NCI-H2081 treated with DMSO at 0.1 percent for 48 hours (cell line): Measurements from ENCODE around the gene RTBDN.
"Not testable (repeated sequence)": the region's sequence is repeated elsewhere in the genome, so short reads cannot be mapped to it uniquely, and the experiment has no call there.

Experiments
- DNase-seq: peaks from one replicate; lab custom pipeline; 2025; lab: John Stamatoyannopoulos, UW

Gene RTBDN

GRCh38 chr19:12856653-12857052 is 22.3 kb upstream of the RTBDN start:
- DNase-seq = no peak

GRCh38 chr19:12847159-12848139 is 13.1 kb upstream of the RTBDN start:
- DNase-seq = no peak

DNA sequence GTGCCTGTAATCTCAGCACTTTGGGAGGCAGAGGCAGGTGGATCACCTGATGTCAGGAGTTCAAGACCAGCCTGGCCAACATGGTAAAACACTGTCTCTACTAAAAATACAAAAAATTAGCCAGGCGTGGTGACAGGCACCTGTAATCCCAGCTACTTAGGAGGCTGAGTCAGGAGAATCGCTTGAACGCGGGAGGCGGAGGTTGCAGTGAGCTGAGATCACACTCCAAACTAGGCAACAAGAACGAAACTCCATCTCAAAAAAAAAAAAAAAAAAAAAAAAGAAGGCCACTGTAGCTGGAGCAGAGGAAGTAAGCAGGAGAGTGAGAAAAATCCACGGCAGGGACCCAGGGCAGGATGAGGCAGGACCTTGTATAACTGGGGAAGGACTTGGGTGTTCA is 12.2 kb upstream of the RTBDN start:
- not testable (repeated sequence) for DNase-seq

DNA sequence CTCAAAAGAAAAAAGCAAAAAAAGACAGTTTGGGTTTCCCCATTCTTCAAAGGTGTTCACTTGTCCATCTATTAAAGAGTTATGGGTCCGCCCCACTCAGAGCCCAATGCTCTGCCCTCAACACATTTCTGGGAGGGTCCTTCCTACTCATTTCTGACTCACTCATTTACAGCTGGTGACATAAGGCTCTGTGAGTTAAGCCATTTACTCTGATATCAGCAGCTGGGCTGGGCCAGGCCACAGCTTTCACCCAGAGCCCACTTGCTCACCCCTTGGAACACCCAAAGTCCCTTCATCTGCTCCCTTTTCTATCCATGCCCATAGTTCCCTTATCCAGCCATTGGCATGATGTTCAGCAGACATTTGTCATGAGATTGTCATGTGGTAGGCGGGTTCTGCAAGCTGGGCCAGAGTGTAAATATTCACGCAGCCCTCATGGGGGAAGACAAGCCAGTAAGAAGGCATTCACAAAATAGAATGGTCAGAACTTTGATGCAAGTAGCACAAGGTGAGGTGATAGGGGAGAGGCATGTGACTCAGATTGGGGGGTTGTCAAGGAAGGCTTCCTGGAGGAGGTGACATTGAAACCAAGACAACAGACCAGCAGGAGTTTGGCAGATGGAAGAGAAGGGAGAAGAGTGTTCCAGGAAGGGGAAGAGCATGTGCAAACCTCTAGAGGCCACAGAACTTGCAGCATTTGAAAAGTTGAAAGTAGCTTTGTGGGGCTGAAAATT is 9.8 kb upstream of the RTBDN start:
- DNase-seq = no peak

DNA sequence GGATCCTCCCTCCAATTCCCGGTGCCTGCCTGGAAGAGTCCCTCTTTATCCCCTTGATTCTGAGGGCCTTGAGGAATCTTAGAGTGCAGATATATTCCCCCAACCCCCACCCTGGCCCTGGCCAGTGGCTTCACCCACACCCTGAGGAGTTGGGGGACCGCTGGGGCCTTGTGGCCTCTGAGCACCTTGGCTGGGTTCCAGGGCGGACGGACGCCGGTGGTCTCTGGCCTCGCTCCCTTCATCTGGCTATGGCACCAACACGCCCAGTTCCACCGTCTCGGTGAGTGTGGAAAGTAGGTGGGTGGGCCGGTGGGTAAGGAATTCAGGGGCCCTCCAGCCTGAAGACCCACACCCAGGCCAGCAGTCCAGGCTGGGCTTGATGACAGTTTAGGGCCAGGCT is 8.9 kb upstream of the RTBDN start:
- DNase-seq = no peak

- DNase-seq = no peak
Measured at GRCh38 chr19:12842511-12842910, 8.1 kb upstream of the RTBDN start.

- DNase-seq = no peak
Measured at GRCh38 chr19:12841094-12841493, 6.7 kb upstream of the RTBDN start.

- no peak for DNase-seq
Measured at GRCh38 chr19:12840091-12841079, 6.0 kb upstream of the RTBDN start.

DNA sequence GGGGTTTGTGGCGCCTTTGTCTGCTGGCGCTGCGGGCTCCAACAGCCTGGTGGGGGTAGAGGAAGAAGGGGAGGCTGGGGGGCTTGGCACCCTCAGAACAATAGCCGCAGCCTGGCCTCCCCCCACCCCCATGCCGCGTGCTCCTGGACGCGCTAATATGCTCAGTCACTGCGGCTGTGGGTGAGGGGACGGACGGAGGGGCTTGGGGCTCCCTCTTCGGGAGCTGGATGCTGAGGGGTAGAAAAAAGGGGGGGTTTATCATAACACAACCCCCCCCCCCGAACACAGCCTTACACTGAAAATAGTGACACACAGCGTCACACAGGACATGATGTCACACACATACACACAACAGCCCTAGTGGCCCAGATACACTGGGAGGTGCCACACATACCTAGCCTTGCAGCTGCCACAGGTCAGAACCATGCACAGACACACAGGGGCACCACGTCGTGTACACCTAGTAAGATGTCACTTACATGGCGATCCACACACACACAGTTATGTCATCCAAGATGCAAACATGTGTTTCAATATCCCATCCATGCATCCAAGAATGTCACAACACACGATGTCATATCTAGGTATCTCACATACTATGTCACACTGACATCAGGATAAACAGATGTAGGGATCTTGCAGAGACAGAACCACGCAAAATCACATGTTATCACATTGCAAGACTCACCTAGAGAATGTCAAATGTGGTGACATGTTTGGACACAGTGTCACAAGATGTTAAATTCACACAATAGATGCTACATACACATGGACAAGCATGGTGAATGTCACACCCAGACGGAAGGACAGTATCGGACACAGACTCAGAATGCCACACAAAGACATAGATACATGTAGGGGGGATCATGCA is 4.7 kb upstream of the RTBDN start:
- no peak for DNase-seq

GRCh38 chr19:12838182-12838885 is 4.0 kb upstream of the RTBDN start, which contains the start of gene MAST1:
Gene MAST1 (plus strand): TSS chr19:12838515. CDS start chr19:12838573, 58 bp downstream.
- DNase-seq = no peak

GRCh38 chr19:12837225-12837624 is 2.8 kb upstream of the RTBDN start:
- no peak for DNase-seq

DNA sequence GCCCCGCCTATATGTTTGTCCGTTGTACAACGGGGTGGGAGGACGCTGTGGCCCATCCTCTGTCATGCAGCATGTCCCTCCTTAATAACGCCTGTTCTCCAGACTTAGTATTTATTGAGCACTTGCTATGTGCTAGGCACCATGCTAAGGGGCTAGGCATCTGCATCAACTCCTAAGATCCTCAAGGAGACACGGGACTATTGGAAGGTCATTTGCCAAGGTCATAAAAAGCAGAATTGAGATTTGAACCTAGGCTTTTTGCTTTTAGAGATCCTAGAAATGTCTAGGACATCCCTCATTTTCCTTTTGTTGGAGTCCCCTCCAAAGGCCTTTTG is 2.1 kb upstream of the RTBDN start:
- no peak for DNase-seq

GRCh38 chr19:12834976-12835757 is 788 bp upstream of the RTBDN start:
- no peak for DNase-seq

DNA sequence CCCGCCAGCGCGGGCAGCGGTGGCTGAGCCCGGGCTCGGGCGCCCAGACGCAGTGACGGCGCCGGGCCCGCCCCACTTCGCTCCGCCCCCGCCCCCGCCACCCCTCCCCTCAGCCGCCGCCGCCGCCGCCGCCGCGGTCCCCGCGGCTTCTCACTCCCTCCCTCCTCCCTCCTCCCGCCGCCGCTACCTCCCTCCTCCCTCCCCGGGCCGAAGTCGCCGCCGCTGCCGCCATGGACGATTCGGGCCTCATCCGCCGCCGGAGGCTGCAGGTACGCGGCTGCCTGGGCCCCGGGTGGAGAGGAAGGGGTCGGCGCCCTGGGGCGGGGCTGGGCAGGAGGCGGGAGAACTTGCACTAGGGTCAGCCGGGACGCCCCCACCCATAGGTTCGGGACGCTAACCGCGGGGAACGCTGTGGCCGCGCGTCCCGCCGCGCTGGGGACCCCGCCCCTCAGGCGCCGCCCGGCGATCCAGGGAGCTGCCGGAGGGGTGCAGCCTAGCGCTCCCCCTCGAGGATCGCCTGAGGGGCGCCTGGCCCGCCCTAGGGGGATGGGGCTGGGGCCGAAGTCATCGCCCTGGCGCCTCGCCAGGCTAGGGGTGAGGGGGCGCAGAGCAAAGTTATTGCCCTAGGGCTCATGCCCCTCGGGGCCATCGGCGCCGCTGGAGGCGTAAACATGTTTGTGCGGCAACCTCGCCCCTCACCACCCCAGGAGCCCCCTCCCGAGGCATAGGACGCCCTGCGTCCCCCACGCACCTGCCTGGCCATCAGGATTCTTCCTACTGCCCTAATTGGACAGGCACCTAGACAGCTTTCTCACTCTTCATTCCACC is 427 bp downstream of the RTBDN start:
- DNase-seq = no peak

- no peak for DNase-seq
Measured at GRCh38 chr19:12833418-12833737, 1.0 kb downstream of the RTBDN start.

- no peak for DNase-seq
Measured at GRCh38 chr19:12828494-12828893, 5.9 kb downstream of the RTBDN start.

- no peak for DNase-seq
Measured at GRCh38 chr19:12825254-12826131, 8.9 kb downstream of the RTBDN start.

DNA sequence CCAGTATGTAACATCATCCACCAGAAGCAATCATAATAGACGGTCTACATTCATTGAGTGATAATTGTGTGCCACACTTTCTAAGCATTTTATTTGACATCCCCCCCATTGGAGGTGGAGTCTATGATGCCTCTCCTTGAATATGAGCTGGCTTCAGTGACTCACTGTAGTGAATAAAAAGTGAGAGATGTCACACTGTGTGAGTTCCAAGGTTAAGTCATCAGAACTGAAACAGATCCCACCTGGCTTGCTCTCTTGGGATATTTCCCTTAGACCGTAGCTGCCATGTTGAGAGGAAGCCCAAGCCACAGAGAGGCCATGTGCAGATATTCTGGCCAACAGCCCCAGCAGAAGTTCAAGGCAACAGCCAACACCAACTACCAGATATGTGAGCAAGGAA is 12.6 kb downstream of the RTBDN start:
- no peak for DNase-seq
